Smooth muscle cell (in vitro differentiated cells): ENCODE measurements around the gene DLG3. TPM values are rescaled to one million over a fixed set of nuclear protein-coding genes. Genes with fewer than 3 reads are reported as not detected.

Experiments
- DNase-seq: peaks from one replicate; lab custom pipeline; 2025; ENCODE audit not compliant: unreplicated experiment; lab: John Stamatoyannopoulos, UW
- H2AFZ ChIP-seq: fragments of 200-600 bp; sonication (generic); 2 replicates; pipeline ENCODE4 v1.6.0; 2016; ENCODE audit warnings: antibody characterized with exemption, low read depth, mild to moderate bottlenecking
- H3F3A ChIP-seq: fragments of 200-600 bp; sonication (generic); 2 replicates; pipeline ENCODE4 v1.6.0; 2017; ENCODE audit warnings: antibody characterized with exemption, low read depth
- H3K27ac ChIP-seq: fragments of 200-600 bp; sonication (generic); 2 replicates; pipeline ENCODE4 v1.5.1; 2016; ENCODE audit warnings: low read depth, mild to moderate bottlenecking
- H3K27me3 ChIP-seq: fragments of 200-600 bp; sonication (generic); 2 replicates; pipeline ENCODE4 v1.6.1; 2016; ENCODE audit warnings: low read depth, mild to moderate bottlenecking
- H3K36me3 ChIP-seq: fragments of 200-600 bp; sonication (generic); 2 replicates; pipeline ENCODE4 v1.5.1; 2016; ENCODE audit warnings: low read depth
- H3K4me1 ChIP-seq: fragments of 200-600 bp; sonication (generic); 2 replicates; pipeline ENCODE4 v1.5.1; 2016; ENCODE audit warnings: low read depth
- H3K4me2 ChIP-seq: fragments of 200-600 bp; sonication (generic); 2 replicates; pipeline ENCODE4 v1.6.0; 2016; ENCODE audit warnings: mild to moderate bottlenecking
- H3K4me3 ChIP-seq: fragments of 200-600 bp; sonication (generic); 2 replicates; pipeline ENCODE4 v1.5.1; 2016; ENCODE audit warnings: mild to moderate bottlenecking
- H3K79me2 ChIP-seq: fragments of 200-600 bp; sonication (generic); 2 replicates; pipeline ENCODE4 v1.6.0; 2016; ENCODE audit warnings: low read depth, mild to moderate bottlenecking
- H3K9ac ChIP-seq: fragments of 200-600 bp; sonication (generic); 2 replicates; pipeline ENCODE4 v1.6.0; 2016; ENCODE audit warnings: low read depth
- H3K9me3 ChIP-seq: fragments of 200-600 bp; sonication (generic); replicated peaks from 2 replicates; pipeline ENCODE4 v1.5.1; 2016; ENCODE audit warnings: low read depth
- H4K20me1 ChIP-seq: fragments of 200-600 bp; sonication (generic); 2 replicates; pipeline ENCODE4 v1.6.0; 2016; ENCODE audit warnings: low read depth
- CTCF ChIP-seq: fragments of 200-600 bp; sonication (generic); IDR thresholded peaks from 2 replicates; pipeline ENCODE4 v1.5.1; 2017; ENCODE audit warnings: borderline replicate concordance, mild to moderate bottlenecking, antibody characterized with exemption; ENCODE audit not compliant: insufficient read depth, poor library complexity, severe bottlenecking
- WGBS: methylation state at CpG from one replicate; pipeline ENCODE4 v1.1.7; 2016; ENCODE audit warnings: low lambda C conversion rate; 5-methylcytosine and 5-hydroxymethylcytosine counted together
- polyA plus RNA-seq: library from polyadenylated mRNA; unstranded; fragments of >200 nt; fragmentation: Nextera tagmentation; extraction: Ambion mirVana; gene quantifications from 2 replicates; pipeline ENCODE4 v1.2.1, GENCODE V29; 2016
- total RNA-seq: library from RNA; depleted of rRNA; stranded (reverse); fragments of >200 nt; gene quantifications from 2 replicates; pipeline ENCODE4 v1.2.3, GENCODE V29; 2014

Gene DLG3
- total and polyA plus RNA-seq, 2 experiments from 2014 or later = 14.5 to 39.6 TPM

GRCh38 chrX:70434914-70435586 is 9.6 kb upstream of the DLG3 start:
- Histone ChIP-seq H3K9me3 (no peaks in the 10 kb centered on the region), H3K27ac (no peak overlapping the region), H3K4me1 (no peaks in the 10 kb centered on the region), H2AFZ (peak overlapping the region; percentile 97), H3K36me3 (no peaks in the 10 kb centered on the region), H3K4me2 (peak overlapping the region; percentile 93), H4K20me1 (no peaks in the 10 kb centered on the region), H3K4me3 (peak overlapping the region; percentile 65), H3F3A (no peaks in the 10 kb centered on the region), H3K9ac (no peak overlapping the region), H3K27me3 (no peaks in the 10 kb centered on the region), H3K79me2 (no peaks in the 10 kb centered on the region)
- WGBS = 50% methylated on average over 17 of the region's 17 CpGs
- TF ChIP-seq CTCF = no peak
- DNase-seq = no peak

DNA sequence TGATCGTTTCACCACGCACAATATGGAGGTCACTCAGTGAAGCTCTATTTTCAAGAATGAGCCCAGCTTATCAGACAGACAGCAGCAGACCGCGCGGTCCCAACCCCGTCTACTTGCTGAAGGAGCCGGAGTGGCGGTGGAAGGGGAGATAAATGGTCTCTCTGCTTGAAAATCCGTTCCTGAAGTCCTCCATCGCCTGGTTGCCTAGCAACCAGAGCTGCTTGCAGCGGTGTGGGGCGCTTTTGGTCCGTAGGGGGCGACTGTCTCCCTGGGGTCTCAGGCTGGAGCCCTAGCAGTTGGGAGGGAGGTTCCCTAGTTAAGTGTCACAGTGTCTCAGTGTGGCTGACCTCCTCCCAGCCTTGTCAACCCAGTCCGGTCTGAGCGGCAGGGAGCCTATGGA is 8.3 kb upstream of the DLG3 start:
- no peak overlapping the region for H3K4me2 ChIP-seq
- H3K27me3 ChIP-seq = peaks cover 4% of the 10 kb centered on the region
- no peaks in the 10 kb centered on the region for H3K36me3 ChIP-seq
- no peak overlapping the region for H3K27ac ChIP-seq
- no peak overlapping the region for H3K9ac ChIP-seq
- TF ChIP-seq CTCF = no peak
- no peak overlapping the region for H3K4me3 ChIP-seq
- no peak for DNase-seq
- H3K4me1 ChIP-seq = no peaks in the 10 kb centered on the region
- no peaks in the 10 kb centered on the region for H3K9me3 ChIP-seq
- H3K79me2 ChIP-seq = no peaks in the 10 kb centered on the region
- no peaks in the 10 kb centered on the region for H4K20me1 ChIP-seq
- no peaks in the 10 kb centered on the region for H3F3A ChIP-seq
- H2AFZ ChIP-seq = no peak overlapping the region
- 59% methylated on average over 16 of the region's 16 CpGs for WGBS

GRCh38 chrX:70437011-70437410 is 7.6 kb upstream of the DLG3 start:
- Histone ChIP-seq H2AFZ (no peak overlapping the region), H3K79me2 (no peaks in the 10 kb centered on the region), H3K36me3 (no peaks in the 10 kb centered on the region), H3K4me3 (no peak overlapping the region), H3K4me2 (no peak overlapping the region), H3K27ac (no peak overlapping the region), H4K20me1 (no peaks in the 10 kb centered on the region), H3K27me3 (peaks cover 4% of the 10 kb centered on the region), H3F3A (no peaks in the 10 kb centered on the region), H3K9me3 (no peaks in the 10 kb centered on the region), H3K4me1 (no peaks in the 10 kb centered on the region), H3K9ac (no peak overlapping the region)
- DNase-seq = no peak
- WGBS = 68% methylated on average over 2 of the region's 2 CpGs
- TF ChIP-seq CTCF = no peak

DNA sequence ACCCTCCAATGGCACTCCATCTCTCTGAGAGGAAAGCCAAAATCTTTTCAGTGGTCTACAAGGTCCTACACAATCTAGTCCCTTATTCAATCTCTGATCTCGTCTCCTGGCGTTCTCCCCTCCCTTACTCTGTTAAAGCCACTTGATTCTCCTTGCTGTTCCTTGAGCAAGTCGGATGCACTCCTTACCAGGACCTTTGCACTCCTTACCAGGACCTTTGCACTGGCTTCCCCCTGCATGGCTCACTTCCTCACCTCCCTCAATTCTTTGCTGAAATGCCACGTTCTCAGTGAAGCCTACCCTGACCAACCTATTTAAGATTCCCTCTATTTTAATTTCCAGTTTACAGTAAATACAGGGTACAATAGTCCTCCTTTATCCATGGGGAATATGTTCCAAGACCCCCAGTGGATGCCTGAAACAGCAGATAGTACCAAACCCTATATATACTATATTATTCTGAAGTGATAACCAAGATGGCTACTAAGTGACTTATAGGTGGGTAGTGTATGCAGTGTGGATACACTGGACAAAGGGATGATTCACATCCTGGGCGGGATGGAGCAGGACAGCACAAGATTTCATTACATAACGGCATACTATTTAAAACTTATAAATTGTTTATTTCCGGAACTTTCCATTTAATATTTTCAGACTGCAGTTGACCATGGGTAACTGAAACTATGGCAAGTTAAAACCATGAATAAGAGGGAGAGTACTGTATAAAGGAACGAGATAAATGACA is 6.5 kb upstream of the DLG3 start:
- no peak overlapping the region for H3K4me3 ChIP-seq
- H3K4me1 ChIP-seq = no peaks in the 10 kb centered on the region
- WGBS = 75% methylated on average over 8 of the region's 8 CpGs
- peaks cover 9% of the 10 kb centered on the region for H3K27me3 ChIP-seq
- no peaks in the 10 kb centered on the region for H3K36me3 ChIP-seq
- H3K9ac ChIP-seq = no peak overlapping the region
- no peaks in the 10 kb centered on the region for H3F3A ChIP-seq
- TF ChIP-seq CTCF = no peak
- H3K4me2 ChIP-seq = no peak overlapping the region
- H3K9me3 ChIP-seq = no peaks in the 10 kb centered on the region
- no peak overlapping the region for H2AFZ ChIP-seq
- H3K79me2 ChIP-seq = no peaks in the 10 kb centered on the region
- no peak overlapping the region for H3K27ac ChIP-seq
- no peak for DNase-seq
- H4K20me1 ChIP-seq = no peaks in the 10 kb centered on the region
